Cardiac fibroblast (primary cell): ENCODE results near the gene SRRM4.
A peak's percentile ranks its signal among the peaks of the same experiment; 100 is the strongest.

Experiments used
- DNase-seq, 2 donors: peaks; one replicate each; pipeline versions ENCODE4 v3.0.0 to v3.0.0-alpha.2; 2010; ENCODE audit warnings: low read depth in 2 of 2
- H3K4me3 ChIP-seq, 2 donors: replicated peaks in 1 of 2; 1 replicate in 1 of 2; 2 replicates in 1 of 2; pipeline ENCODE4 v1.5.1; 2011; ENCODE audit warnings: low read depth in 2 of 2, low read length in 2 of 2, mild to moderate bottlenecking in 2 of 2, moderate library complexity in 1 of 2
- TF ChIP-seq, protein P1 (sequence below): IDR thresholded peaks from one replicate; pipeline ENCODE4 v1.5.1; 2011; ENCODE audit warnings: low read depth, mild to moderate bottlenecking, low read length, inconsistent platforms

The SRRM4 gene

DNA sequence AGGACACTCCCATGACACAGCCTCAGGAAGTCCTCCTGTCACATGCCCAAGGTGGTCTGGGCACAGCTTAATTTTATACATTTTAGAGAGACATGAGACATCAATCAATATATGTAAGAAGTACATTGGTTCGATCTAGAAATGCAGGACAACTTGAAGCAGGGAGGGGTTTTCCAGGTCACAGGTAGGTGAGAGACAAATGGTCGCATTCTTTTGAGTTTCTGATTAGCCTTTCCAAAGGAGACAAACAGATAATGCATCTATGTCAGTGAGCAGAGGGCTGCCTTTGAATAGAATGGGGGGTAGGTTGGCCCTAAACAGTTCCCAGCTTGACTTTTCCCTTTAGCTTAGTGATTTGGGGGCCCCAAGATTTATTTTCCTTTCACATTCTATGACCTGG is 199.9 kb downstream of the SRRM4 start:
- peak overlapping the region in 1 of 2 donors; percentile 60 for H3K4me3 ChIP-seq
- no peak for DNase-seq
- TF ChIP-seq, protein P1, sequence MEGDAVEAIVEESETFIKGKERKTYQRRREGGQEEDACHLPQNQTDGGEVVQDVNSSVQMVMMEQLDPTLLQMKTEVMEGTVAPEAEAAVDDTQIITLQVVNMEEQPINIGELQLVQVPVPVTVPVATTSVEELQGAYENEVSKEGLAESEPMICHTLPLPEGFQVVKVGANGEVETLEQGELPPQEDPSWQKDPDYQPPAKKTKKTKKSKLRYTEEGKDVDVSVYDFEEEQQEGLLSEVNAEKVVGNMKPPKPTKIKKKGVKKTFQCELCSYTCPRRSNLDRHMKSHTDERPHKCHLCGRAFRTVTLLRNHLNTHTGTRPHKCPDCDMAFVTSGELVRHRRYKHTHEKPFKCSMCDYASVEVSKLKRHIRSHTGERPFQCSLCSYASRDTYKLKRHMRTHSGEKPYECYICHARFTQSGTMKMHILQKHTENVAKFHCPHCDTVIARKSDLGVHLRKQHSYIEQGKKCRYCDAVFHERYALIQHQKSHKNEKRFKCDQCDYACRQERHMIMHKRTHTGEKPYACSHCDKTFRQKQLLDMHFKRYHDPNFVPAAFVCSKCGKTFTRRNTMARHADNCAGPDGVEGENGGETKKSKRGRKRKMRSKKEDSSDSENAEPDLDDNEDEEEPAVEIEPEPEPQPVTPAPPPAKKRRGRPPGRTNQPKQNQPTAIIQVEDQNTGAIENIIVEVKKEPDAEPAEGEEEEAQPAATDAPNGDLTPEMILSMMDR, result no peak

DNA sequence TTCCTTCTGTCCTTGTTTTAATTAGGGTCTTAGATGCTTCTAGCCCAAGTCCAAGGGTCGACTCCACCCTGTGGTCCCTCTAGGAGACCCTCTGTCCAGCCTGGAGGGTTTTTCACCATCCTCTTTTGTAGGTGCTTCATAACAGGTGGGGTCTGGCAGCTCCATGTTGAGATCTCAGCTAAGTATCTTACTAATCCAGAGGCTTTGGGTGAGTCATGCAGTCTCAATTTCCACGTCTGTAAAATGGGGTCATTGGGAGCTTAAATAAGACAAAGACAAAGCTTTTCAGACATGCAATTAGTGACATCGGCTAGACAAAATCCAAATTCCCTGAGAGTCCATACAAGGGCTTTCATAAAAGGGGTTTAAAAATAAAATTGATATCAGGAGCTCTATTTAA is 200.6 kb downstream of the SRRM4 start:
- DNase-seq, result no peak
- TF ChIP-seq, protein P1, result no peak
- no peak overlapping the region for H3K4me3 ChIP-seq

DNA sequence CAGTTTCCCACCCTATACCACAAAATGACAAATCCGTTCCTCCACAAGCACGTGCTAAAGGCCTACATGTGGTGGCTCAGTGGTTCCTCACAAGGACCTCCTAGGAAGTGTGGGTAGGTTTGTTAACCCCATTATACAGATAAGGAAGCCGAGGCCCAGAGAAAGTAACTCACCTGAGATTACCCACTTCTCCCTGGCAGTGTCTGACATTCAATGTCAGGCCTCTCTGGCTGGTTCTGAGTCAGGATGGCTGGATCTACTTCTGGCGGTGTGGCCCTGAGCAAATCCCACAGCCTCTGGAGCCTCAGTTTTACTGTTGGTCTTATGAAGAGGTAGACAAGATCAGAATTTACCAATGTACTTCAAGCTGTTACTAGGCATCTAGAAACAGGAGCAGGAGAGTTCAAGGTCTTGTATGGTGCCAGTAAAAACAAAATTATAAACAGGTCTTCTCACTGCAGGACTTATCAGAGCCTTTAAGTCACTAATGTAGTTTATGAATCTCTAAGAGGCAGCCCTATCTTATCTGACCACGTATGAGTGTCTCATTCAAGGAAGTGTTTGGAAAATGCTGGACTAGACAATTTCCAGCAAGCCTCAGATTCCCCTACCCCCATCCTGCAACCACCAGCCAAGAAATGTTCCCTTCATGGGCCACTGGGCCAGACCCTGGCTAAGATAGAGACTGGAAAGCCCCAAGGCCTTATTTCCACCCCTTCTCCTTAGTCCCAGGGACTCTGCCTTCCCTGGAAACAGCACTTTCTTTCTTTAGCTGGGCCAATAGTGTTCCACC is 201.6 kb downstream of the SRRM4 start:
- TF ChIP-seq, protein P1, result no peak
- no peak overlapping the region for H3K4me3 ChIP-seq
- peak; percentile 22 to 86 for DNase-seq

DNA sequence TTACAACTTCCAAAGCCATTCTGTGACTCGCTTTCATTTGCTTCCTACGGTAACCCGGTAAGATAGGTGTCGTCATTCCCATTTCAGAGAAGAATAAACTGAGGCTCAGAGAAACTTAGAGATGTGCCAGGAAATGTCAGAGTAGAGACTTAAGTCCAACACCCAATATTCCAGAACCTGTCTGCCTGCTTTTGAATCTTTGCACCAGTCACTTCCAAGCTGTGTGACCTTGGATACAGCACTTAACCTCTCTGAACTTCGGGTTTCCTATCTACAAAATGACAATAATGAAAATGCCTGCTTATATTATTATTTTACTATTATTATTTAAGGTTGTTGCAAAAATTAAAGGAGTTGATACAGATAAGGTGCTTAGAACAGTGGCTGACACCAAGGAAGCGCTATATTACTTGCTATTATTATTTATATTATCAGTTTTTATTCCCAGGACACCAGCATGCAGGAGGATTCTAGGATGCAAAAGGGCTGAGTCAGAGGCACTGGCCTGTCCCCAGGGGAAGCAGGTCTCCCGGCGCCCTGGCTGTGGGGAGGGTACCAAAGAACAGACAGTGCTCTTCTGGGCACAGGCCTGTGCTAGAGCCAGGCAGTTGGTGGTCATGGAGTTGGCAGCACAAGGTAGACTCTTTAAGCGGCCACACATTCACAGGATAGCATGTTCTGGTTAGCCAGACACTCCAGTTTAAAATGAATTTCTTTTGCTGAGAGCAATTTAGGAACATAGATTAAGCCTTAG is 202.8 kb downstream of the SRRM4 start:
- TF ChIP-seq, protein P1, result no peak
- peak in 1 of 2 donors; percentile 33 for DNase-seq
- no peak overlapping the region for H3K4me3 ChIP-seq

DNA sequence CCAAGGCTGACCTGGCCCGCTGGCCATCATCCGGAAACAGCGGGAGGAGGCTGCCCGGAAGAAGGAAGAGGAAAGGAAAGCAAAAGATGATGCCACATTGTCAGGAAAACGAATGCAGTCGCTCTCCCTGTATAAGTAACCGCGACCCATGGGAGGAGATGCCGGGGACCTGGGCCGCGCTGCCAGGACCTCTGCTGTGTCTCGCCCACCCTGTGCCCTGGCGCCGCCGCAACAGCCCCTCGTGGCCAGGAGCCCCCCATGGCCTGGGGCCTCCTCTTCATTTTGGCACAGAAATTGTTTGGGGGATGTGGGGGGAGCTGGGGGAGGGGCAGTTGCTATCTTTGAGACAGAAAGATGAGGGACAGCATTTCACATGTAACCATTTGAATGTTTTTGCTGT is 213.9 kb downstream of the SRRM4 start:
- no peak for DNase-seq
- no peak overlapping the region for H3K4me3 ChIP-seq
- TF ChIP-seq, protein P1, result no peak

DNA sequence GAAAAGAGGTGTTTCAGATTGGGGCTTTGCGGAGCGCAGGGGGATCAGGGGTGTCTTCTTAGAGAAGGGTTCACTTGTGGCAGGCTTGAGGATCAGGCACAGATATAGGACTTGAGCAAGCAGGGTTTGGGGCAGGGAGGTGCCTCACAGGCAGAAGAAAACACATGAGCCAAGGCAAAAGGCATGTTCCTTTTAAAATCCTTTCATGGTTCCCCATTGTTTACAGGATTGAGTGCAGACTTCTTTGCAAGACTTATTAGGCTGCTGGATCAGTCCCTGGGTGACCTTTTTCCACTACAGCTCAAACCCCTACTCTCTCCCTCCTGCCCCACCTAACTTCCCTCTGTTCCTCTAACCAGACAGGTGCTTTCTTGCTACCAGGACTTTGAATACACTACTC is 217.1 kb downstream of the SRRM4 start:
- TF ChIP-seq, protein P1, result no peak

More for the DNA sequence above, 217.1 kb downstream of the SRRM4 start:
- no peak for DNase-seq
- no peak overlapping the region for H3K4me3 ChIP-seq
